HG03378 (cell line): ENCODE measurements around the gene ALDH1L2.
A peak's percentile ranks its signal among the peaks of the same experiment; 100 is the strongest.
"Not testable (repeated sequence)": the region's sequence is repeated elsewhere in the genome, so short reads cannot be mapped to it uniquely, and the experiment has no call there.

ENCODE experiments used
- ATAC-seq: cut with Tn5 transposase; IDR thresholded peaks from one replicate; pipeline ENCODE4 v1.9.1; 2021; ENCODE audit warnings: mild to moderate bottlenecking, moderate library complexity; ENCODE audit not compliant: unreplicated experiment

ALDH1L2 gene

DNA sequence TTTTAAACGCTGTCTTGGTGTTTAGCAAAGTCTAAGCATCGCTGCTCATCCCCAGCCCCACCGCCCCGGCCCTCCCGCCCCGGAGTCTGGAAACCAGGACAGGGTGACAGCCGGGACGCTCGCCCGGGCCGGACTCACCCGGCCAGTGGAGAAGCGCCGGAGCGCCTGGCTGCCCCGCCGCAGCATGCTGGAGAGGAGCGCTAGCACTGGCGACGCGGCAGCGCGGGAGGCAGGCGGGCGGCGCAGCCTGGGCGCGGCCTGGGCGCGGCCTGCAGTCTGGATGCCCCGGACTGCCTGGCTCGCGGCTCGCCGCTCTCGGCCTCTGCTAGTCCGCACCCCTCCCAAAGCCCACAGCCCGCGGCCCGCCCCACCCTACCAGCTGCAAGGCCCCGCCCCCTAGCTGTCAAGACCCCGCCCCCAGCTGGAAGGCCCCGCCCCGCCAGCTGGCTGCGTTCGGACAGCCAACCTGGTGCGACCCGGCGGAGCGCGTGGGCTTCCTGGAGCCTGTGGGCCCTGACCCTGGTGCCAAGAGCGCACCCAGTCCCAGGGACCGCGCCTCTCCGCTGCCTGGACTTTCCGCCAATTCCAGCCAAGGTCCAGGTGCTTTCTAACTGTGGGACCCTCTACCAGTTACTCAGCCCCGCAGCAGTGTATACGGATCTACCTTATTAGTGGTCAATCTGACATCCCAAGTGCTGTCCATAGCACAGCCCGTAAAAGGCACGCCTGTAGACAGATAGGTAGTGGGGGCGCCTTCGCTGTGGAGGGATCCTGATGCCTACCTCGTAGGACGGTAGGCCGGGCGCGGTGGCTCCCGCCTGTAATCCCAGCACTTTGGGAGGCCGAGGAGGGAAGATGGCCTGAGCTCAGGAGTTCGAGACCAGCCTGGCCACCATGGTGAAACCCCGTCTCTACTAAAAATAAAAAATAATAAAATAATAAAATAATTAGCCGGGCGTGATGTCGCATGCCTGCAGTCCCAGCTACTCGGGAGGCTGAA lies at the start of gene ALDH1L2:
TSS of gene ALDH1L2 (minus strand) at position 208 of the 1,000 bp plus-strand sequence. CDS start at position 186, 22 bp downstream.
- no peak for ATAC-seq

GRCh38 chr12:105120551-105120950 lies 36.3 kb upstream of the ALDH1L2 start:
- ATAC-seq: no peak

DNA sequence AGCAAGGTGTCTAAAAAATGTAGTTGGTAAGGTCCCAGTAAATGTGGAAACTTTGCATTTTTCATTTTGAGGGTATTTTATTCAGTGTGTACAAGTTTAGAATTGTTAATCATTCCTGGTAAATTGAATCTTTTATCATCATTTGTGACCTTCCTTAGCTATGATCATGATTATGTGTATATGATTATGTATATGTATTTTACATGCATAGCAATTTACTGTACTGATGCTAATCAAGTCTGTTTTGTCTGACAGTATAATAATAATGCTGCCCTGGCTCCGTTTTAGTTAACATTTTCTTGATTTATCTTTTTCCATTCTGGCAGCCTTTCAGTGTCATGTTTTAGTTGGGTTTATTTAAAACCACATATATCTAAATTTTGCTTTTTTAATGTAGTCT lies 32.7 kb upstream of the ALDH1L2 start:
- no peak for ATAC-seq

DNA sequence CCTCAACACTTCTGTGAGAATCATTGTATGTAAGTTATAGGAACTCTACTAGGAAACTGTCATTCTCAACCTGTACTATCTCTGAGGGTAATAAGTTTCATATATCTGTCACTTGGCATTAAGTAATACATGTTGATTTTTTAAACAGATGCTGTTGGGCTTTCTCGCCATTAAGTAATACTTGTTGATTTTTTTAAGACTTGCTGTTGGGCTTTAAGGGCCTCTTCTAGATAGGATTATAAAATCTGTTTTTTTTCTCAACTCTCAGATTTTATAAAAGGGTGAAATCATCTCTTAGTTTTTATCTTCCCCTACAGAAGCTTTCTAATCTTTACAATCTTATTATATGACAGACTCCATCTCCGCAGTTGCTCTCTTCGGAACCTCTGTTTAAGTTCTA lies 28.8 kb upstream of the ALDH1L2 start:
- ATAC-seq: no peak

- ATAC-seq: no peak
Measured at GRCh38 chr12:105110851-105111250, 26.6 kb upstream of the ALDH1L2 start.

DNA sequence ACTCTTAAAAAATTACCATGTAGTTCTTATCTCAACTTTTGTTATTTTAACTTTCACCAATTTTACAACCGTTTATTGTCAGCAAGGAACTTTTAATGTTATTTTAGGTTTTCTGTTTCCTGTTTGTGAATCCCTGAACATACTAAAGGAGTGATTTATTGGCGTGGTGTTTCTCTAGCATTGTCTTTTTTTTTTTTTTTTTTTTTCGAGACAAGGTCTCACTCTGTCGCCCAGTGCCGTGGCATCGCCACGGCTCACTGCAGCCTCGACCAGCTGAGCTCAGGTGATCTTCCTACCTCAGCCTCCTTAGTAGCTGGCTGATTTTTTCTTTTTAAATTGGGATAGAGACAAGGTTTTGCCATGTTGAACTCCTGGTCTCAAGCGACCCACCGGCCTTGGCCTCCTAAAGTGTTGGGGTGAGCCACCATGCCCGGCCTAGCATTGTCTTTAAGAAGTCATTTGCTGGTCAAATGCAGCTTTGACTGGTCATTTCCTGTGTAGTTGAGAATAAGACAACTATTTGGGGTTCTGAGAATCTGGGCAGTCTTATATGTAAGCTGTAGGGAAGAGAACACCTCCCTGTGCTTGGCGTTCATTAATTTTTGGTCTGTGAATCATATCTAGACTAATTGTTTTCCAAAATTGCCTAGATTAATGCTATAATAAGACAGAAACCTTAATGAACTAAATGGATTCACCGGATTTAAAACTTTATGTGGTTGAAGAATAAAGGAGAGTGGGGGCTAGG lies 25.4 kb upstream of the ALDH1L2 start:
- ATAC-seq: peak; percentile 45

- ATAC-seq: peak; percentile 70
Measured at GRCh38 chr12:105107494-105108371, 23.5 kb upstream of the ALDH1L2 start, which contains the start of gene WASHC4. Gene WASHC4, plus strand, starts transcription at chr12:105107731. Its CDS starts 70 bp downstream, at chr12:105107801.

- peak; percentile 14 for ATAC-seq
Measured at GRCh38 chr12:105107171-105107493, 22.9 kb upstream of the ALDH1L2 start.

GRCh38 chr12:105106621-105107020 lies 22.4 kb upstream of the ALDH1L2 start:
- no peak for ATAC-seq

GRCh38 chr12:105104762-105105161 lies 20.5 kb upstream of the ALDH1L2 start:
- ATAC-seq: no peak

GRCh38 chr12:105102673-105103072 lies 18.4 kb upstream of the ALDH1L2 start:
- ATAC-seq: no peak

DNA sequence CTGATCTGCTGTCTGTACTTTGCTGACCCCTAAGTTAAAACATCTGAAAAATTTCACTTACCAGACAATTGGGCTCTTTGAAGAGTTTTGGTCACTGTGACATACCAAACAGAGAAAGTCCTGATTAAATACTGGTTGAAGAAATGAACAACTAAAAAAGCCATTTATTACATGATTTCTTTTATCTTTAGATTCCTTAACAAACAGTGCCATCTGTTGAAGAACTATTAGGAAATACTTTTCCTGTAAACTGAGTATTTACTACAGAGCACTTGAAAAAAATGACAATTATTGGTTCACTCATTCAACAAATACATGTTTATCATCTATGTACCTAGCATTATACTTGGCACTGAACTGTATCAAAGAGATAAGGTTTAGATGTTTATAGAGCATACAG lies 16.7 kb upstream of the ALDH1L2 start:
- ATAC-seq: no peak

GRCh38 chr12:105100207-105100985 lies 16.1 kb upstream of the ALDH1L2 start:
- ATAC-seq: no peak

DNA sequence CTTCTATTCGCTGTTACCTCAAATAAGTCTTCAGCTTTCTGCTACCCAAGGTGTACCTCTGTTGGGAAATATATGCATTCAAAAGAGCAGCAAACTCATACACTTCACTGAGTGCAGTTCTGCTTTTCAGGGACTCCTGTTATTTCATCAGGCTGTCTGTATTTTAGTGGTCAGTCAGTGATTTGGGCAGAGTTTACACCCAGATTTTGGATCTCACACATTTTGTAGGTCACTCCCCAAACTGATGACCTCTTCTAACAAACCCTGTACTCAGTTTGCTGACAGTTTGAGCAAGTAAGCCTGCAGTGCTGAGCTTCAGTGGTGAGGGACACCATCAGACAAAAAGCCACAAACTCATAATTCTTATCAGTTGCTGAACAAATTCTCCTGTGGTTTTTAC lies 15.1 kb upstream of the ALDH1L2 start:
- no peak for ATAC-seq

GRCh38 chr12:105095338-105095737 lies 11.1 kb upstream of the ALDH1L2 start:
- not testable (repeated sequence) for ATAC-seq

GRCh38 chr12:105092336-105092735 lies 8.1 kb upstream of the ALDH1L2 start:
- no peak for ATAC-seq

- ATAC-seq: no peak
Measured at GRCh38 chr12:105091476-105092206, 7.4 kb upstream of the ALDH1L2 start.

DNA sequence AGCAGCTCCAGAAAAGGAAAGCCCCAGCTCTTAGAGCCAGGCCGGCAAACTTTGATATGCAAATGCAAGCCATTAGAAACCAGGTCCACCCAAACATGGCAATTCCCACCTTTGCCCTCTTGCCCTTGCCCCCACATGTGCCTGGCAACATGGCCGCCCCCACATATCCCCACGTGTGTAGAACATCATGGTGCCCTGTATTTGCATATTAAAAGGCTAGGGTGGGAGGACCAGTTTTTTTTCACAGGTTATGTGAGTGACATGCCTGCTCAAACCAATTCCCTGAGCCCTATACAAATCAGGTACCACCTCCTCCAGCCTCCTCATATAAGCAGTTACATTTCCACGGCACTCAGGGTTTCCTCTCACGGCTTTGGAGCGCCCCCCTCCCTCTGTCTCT lies 6.1 kb upstream of the ALDH1L2 start:
- no peak for ATAC-seq

GRCh38 chr12:105089817-105090216 lies 5.6 kb upstream of the ALDH1L2 start:
- ATAC-seq: no peak
